B cell (primary cell): ENCODE results near the gene HHAT. TPM values are rescaled to one million over a fixed set of nuclear protein-coding genes. Genes with fewer than 3 reads are reported as not detected.

Experiments used
- ATAC-seq: fragments of 200-7000 bp; cut with Tn5 transposase; one replicate; pipeline ENCODE4 v1.10.0; 2021; ENCODE audit warnings: low read depth, mild to moderate bottlenecking, moderate number of reproducible peaks, moderate library complexity
- CTCF ChIA-PET: fragments of 350-600 bp; sonication (Branson Sonifier 250); formaldehyde crosslinking; loops from one replicate; lab custom pipeline; 2021; ENCODE audit warnings: antibody characterized with exemption, inconsistent platforms; lab: Charles Lee
- POLR2A ChIA-PET: fragments of 350-600 bp; sonication (Branson Sonifier 250); formaldehyde crosslinking; loops from one replicate; lab custom pipeline; 2021; ENCODE audit warnings: antibody characterized with exemption; lab: Charles Lee
- DNase-seq: peaks from one replicate; pipeline ENCODE4 v3.0.0; 2013
- H2AFZ ChIP-seq: 2 replicates; pipeline ENCODE4 v1.6.1; 2012; ENCODE audit warnings: mild to moderate bottlenecking, low read depth, low read length; ENCODE audit not compliant: insufficient read depth, poor library complexity, severe bottlenecking
- H3K27ac ChIP-seq, 2 donors: 1 replicate in 1 of 2; 2 replicates in 1 of 2; pipeline ENCODE4 v1.5.1; 2012 to 2013; ENCODE audit warnings: low read length in 2 of 2, mild to moderate bottlenecking in 2 of 2, moderate library complexity in 1 of 2
- H3K27me3 ChIP-seq, 4 experiments: fragments of 200-600 bp in 1 of 4; sonication (generic) in 1 of 4; replicated peaks in 1 of 4; 1 replicate in 2 of 4; 2 replicates in 2 of 4; pipeline versions ENCODE4 v1.6.1 to v1.7.0; 2013 to 2016; ENCODE audit warnings: low read length in 3 of 4, mild to moderate bottlenecking in 2 of 4, mixed read lengths in 1 of 4, moderate library complexity in 1 of 4; ENCODE audit not compliant: insufficient read depth in 4 of 4, control insufficient read depth in 3 of 4; ENCODE audit errors: control extremely low read depth in 1 of 4
- H3K36me3 ChIP-seq, 2 experiments: replicated peaks in 1 of 2; 1 replicate in 1 of 2; 2 replicates in 1 of 2; pipeline versions ENCODE4 v1.6.1 to v1.7.1; 2013; ENCODE audit warnings: low read length in 1 of 2; ENCODE audit not compliant: insufficient read depth in 2 of 2, control insufficient read depth in 1 of 2; ENCODE audit errors: control extremely low read depth in 1 of 2, extremely low read depth in 1 of 2
- H3K4me1 ChIP-seq, 2 donors: fragments of 200-600 bp in 1 of 2; sonication (generic) in 1 of 2; 1 replicate in 1 of 2; 2 replicates in 1 of 2; pipeline versions ENCODE4 v1.5.1 to v1.6.1; 2013 to 2017; ENCODE audit warnings: low read length in 2 of 2; ENCODE audit not compliant: control insufficient read depth in 2 of 2, insufficient read depth in 2 of 2
- H3K4me2 ChIP-seq: replicated peaks from 2 replicates; pipeline ENCODE3; 2012; ENCODE audit warnings: mild to moderate bottlenecking, low read depth, low read length; ENCODE audit not compliant: poor library complexity, severe bottlenecking
- H3K4me3 ChIP-seq, 5 experiments: fragments of 200-600 bp in 1 of 5; sonication (generic) in 1 of 5; 1 replicate in 3 of 5; 2 replicates in 2 of 5; pipeline versions ENCODE4 v1.5.1 to v1.7.0; 2011 to 2016; ENCODE audit warnings: low read length in 4 of 5, mild to moderate bottlenecking in 4 of 5, low read depth in 2 of 5, control low read depth in 1 of 5, moderate library complexity in 1 of 5; ENCODE audit not compliant: insufficient read depth in 1 of 5; ENCODE audit errors: control extremely low read depth in 1 of 5, extremely low read depth in 1 of 5
- H3K79me2 ChIP-seq: fragments of 200-600 bp; sonication (generic); one replicate; pipeline ENCODE4 v1.6.0; 2016; ENCODE audit warnings: low read length; ENCODE audit not compliant: control insufficient read depth, insufficient read depth
- H3K9ac ChIP-seq: fragments of 200-600 bp; sonication (generic); 2 replicates; pipeline ENCODE4 v1.6.1; 2017; ENCODE audit warnings: mild to moderate bottlenecking, low read length, moderate library complexity
- H3K9me3 ChIP-seq, 3 donors: one replicate each; pipeline versions ENCODE4 v1.6.1 to v1.7.1; 2013; ENCODE audit warnings: low read length in 2 of 3; ENCODE audit not compliant: control insufficient read depth in 2 of 3, insufficient read depth in 1 of 3; ENCODE audit errors: control extremely low read depth in 1 of 3
- H4K20me1 ChIP-seq: 2 replicates; pipeline ENCODE4 v1.6.0; 2012; ENCODE audit warnings: mild to moderate bottlenecking, low read length; ENCODE audit not compliant: insufficient read depth, control insufficient read depth, poor library complexity, severe bottlenecking
- H3K27ac Mint-ChIP-seq: one replicate; pipeline ENCODE4 v1.8.0; 2021; ENCODE audit warnings: mixed read lengths
- H3K27me3 Mint-ChIP-seq: one replicate; pipeline ENCODE4 v1.8.0; 2021; ENCODE audit warnings: mixed read lengths
- H3K4me1 Mint-ChIP-seq: one replicate; pipeline ENCODE4 v1.8.0; 2021; ENCODE audit warnings: mixed read lengths
- H3K4me3 Mint-ChIP-seq: one replicate; pipeline ENCODE4 v1.8.0; 2021; ENCODE audit warnings: mixed read lengths
- H3K9me3 Mint-ChIP-seq: one replicate; pipeline ENCODE4 v1.8.0; 2022; ENCODE audit warnings: mixed read lengths; ENCODE audit not compliant: insufficient read depth
- EZH2 ChIP-seq: IDR thresholded peaks from 2 replicates; pipeline ENCODE4 v1.6.1; 2012; ENCODE audit warnings: borderline replicate concordance, low read depth, mild to moderate bottlenecking, moderate library complexity, low read length; ENCODE audit not compliant: insufficient read depth, poor library complexity, severe bottlenecking
- WGBS: methylation state at CpG from one replicate; pipeline ENCODE4 v1.1.5; 2013; ENCODE audit warnings: missing lambda C conversion rate; ENCODE audit not compliant: insufficient coverage; 5-methylcytosine and 5-hydroxymethylcytosine counted together
- intact Hi-C: fragments of 100-400 bp; cut with micrococcal nuclease; formaldehyde crosslinking; loops from one replicate; pipeline ENCODE4 v1.10.0; 2022
- polyA plus RNA-seq: library from polyadenylated mRNA; depleted of rRNA; stranded (reverse); fragments of >200 nt; gene quantifications from 2 replicates; pipeline ENCODE4 v1.2.3, GENCODE V29; 2012
- total RNA-seq, 2 donors: library from RNA; stranded (reverse); fragments of 120-200 nt in 1 of 2; gene quantifications; 1 replicate in 1 of 2; 2 replicates in 1 of 2; pipeline versions ENCODE4 v1.2.3 to v1.2.4, GENCODE V29; 2013 to 2022
- TF ChIP-seq, protein P1 (sequence below): fragments of 200-600 bp; IDR thresholded peaks from one replicate; pipeline ENCODE4 v1.8.0; 2022; ENCODE audit warnings: antibody characterized with exemption, mild to moderate bottlenecking

Gene HHAT
- total and polyA plus RNA-seq, 2 donors (not counting 1 experiment from before 2014, with no cell fraction given): 4.0 to 28.2 TPM

DNA sequence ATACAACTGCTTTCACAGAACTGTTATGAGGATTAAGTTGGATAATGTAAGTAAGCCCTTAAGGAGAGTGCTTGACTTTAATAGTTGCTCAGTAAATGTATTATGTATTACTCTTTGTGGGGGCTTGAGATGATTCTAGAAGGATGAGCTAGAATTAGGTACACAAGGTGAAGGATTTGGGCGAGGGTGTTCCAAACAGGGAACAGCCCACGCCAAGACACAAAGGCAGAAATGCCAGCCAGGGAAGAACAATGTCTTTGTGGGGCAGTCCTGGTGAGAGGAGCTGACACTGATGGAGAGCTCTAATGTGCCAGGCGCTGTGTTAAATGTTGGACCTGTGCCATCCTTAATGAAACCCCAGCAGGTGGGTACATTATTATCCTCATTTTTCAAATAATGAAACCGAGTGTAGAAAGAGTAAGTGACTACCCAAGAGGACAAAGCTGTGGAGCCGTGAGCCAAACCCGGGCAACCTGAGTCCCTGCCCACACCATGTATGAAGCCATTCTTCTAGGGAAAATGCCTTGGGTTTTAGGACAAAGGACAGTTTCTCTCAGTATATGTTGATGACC lies 362.4 kb downstream of the HHAT start:
- no peaks in the 10 kb centered on the region for H3K9me3 ChIP-seq
- no peaks in the 10 kb centered on the region for H3K79me2 ChIP-seq
- H3K4me2 ChIP-seq: no peak overlapping the region
- H3K4me1 Mint-ChIP-seq: peaks cover 9% of the 10 kb centered on the region
- H3K27me3 Mint-ChIP-seq: peaks cover 3% of the 10 kb centered on the region
- H3K27me3 ChIP-seq: no peaks in the 10 kb centered on the region
- no peak overlapping the region for H2AFZ ChIP-seq
- ATAC-seq (no peak), DNase-seq (no peak)
- ChIA-PET CTCF (no interaction called here), POLR2A (no interaction called here)
- H3K4me3 Mint-ChIP-seq: no peak overlapping the region
- no peak overlapping the region for H3K4me3 ChIP-seq
- 97% methylated on average over 2 of the region's 6 CpGs for WGBS
- no peaks in the 10 kb centered on the region for H3K36me3 ChIP-seq
- H3K9me3 Mint-ChIP-seq: no peaks in the 10 kb centered on the region
- peaks cover 0 to 7% of the 10 kb centered on the region in 2 donors for H3K4me1 ChIP-seq
- no peak overlapping the region for H3K27ac Mint-ChIP-seq
- H3K9ac ChIP-seq: no peak overlapping the region
- H4K20me1 ChIP-seq: no peaks in the 10 kb centered on the region
- intact Hi-C loops: no loop called here
- TF ChIP-seq, protein P1, sequence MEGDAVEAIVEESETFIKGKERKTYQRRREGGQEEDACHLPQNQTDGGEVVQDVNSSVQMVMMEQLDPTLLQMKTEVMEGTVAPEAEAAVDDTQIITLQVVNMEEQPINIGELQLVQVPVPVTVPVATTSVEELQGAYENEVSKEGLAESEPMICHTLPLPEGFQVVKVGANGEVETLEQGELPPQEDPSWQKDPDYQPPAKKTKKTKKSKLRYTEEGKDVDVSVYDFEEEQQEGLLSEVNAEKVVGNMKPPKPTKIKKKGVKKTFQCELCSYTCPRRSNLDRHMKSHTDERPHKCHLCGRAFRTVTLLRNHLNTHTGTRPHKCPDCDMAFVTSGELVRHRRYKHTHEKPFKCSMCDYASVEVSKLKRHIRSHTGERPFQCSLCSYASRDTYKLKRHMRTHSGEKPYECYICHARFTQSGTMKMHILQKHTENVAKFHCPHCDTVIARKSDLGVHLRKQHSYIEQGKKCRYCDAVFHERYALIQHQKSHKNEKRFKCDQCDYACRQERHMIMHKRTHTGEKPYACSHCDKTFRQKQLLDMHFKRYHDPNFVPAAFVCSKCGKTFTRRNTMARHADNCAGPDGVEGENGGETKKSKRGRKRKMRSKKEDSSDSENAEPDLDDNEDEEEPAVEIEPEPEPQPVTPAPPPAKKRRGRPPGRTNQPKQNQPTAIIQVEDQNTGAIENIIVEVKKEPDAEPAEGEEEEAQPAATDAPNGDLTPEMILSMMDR: no peak
- no peak for TF ChIP-seq EZH2
- no peak overlapping the region for H3K27ac ChIP-seq

DNA sequence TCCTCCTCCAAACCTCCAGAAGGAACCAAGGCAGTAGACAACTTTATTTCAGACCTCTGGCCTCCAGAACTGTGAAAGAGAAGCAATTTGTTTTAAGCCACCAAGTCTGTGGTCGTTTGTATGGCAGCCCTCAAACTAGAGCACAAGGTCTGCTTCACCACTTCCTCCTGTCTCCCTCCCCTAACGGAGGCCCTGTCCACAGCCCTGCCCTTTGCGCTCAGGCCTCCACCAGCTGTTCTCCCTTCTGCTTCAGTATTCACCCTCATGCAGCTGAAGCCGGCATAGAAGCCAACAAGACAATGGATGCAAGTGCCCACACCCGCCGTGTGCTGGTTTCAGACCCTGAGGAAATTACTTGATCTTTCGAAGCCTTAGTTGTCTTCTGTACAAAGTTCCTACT lies 364.1 kb downstream of the HHAT start:
- Histone ChIP-seq H3K79me2 (no peaks in the 10 kb centered on the region), H4K20me1 (no peaks in the 10 kb centered on the region), H3K4me3 (no peak overlapping the region), H3K27ac (no peak overlapping the region), H3K4me1 (peaks cover 0 to 7% of the 10 kb centered on the region in 2 donors), H2AFZ (no peak overlapping the region), H3K4me2 (no peak overlapping the region), H3K9ac (no peak overlapping the region), H3K36me3 (no peaks in the 10 kb centered on the region), H3K27me3 (no peaks in the 10 kb centered on the region), H3K9me3 (no peaks in the 10 kb centered on the region)
- TF ChIP-seq EZH2: no peak
- TF ChIP-seq, protein P1: no peak
- no peak for ATAC-seq
- 0% methylated on average over 3 of the region's 7 CpGs for WGBS
- ChIA-PET CTCF (no interaction called here), POLR2A (no interaction called here)
- peaks cover 4% of the 10 kb centered on the region for H3K27me3 Mint-ChIP-seq
- peak overlapping the region; percentile 23 for H3K4me3 Mint-ChIP-seq
- DNase-seq: no peak
- intact Hi-C loops: no loop called here
- peaks cover 9% of the 10 kb centered on the region for H3K4me1 Mint-ChIP-seq
- H3K27ac Mint-ChIP-seq: no peak overlapping the region
- H3K9me3 Mint-ChIP-seq: no peaks in the 10 kb centered on the region
